Activated T-helper 2 cell treated with anti-CD3 and anti-CD28 coated beads, Interferon-gamma antibody, Interleukin-2, Interleukin-4, amounts not matched to agents 10 μg/mL and 5 μg/mL and 100 μg/mL, durations not matched to agents 14 hours and 24 hours and 36 hours (primary cell): ENCODE results near the gene TMEM184B. TPM values are rescaled to one million over a fixed set of nuclear protein-coding genes. Genes with fewer than 3 reads are reported as not detected.

Experiments used
- DNase-seq: peaks from one replicate; pipeline ENCODE4 v3.0.0; 2021; ENCODE audit warnings: low spot score
- H3K27ac Mint-ChIP-seq: one replicate; pipeline ENCODE4 v1.8.0; 2021; ENCODE audit warnings: mixed read lengths
- H3K27me3 Mint-ChIP-seq: one replicate; pipeline ENCODE4 v1.8.0; 2021; ENCODE audit warnings: low read depth, mixed read lengths
- H3K36me3 Mint-ChIP-seq: one replicate; pipeline ENCODE4 v1.8.0; 2021; ENCODE audit warnings: low read depth, mixed read lengths
- H3K4me1 Mint-ChIP-seq: one replicate; pipeline ENCODE4 v1.8.0; 2021; ENCODE audit warnings: low read depth, mixed read lengths
- H3K4me3 Mint-ChIP-seq: one replicate; pipeline ENCODE4 v1.8.0; 2021; ENCODE audit warnings: low read depth, mild to moderate bottlenecking, moderate library complexity, mixed read lengths
- H3K9me3 Mint-ChIP-seq: one replicate; pipeline ENCODE4 v1.8.0; 2021; ENCODE audit warnings: mixed read lengths
- intact Hi-C: fragments of 100-400 bp; cut with micrococcal nuclease; formaldehyde crosslinking; loops from one replicate; pipeline ENCODE4 v1.15.1; 2023
- total RNA-seq: library from RNA; stranded (reverse); gene quantifications from 2 replicates; pipeline ENCODE4 v1.2.3, GENCODE V29; 2022

Gene TMEM184B
- total RNA-seq, 1 donor from 2014 or later, result 34.8 TPM

GRCh38 chr22:38264322-38264843 lies 8.4 kb downstream of the TMEM184B start:
- H3K27me3 Mint-ChIP-seq, result no peaks in the 10 kb centered on the region
- intact Hi-C loops, result loop anchor here (5.0 kb wide), 1 partner anchor 88 kb away; no protein-coding TSS in a partner anchor

GRCh38 chr22:38262051-38262795 lies 10.6 kb downstream of the TMEM184B start:
- H3K4me3 Mint-ChIP-seq, result no peak overlapping the region
- intact Hi-C loops, result loop anchor here (5.0 kb wide), 1 partner anchor 90 kb away; no protein-coding TSS in a partner anchor
- no peak overlapping the region for H3K27ac Mint-ChIP-seq
- H3K9me3 Mint-ChIP-seq, result no peaks in the 10 kb centered on the region
- H3K4me1 Mint-ChIP-seq, result peaks cover 16% of the 10 kb centered on the region
- H3K36me3 Mint-ChIP-seq, result no peaks in the 10 kb centered on the region
- DNase-seq, result peak; percentile 28
- H3K27me3 Mint-ChIP-seq, result no peaks in the 10 kb centered on the region

More at GRCh38 chr22:38264322-38264843, 8.4 kb downstream of the TMEM184B start:
- H3K4me3 Mint-ChIP-seq, result no peak overlapping the region
- no peaks in the 10 kb centered on the region for H3K9me3 Mint-ChIP-seq
- H3K4me1 Mint-ChIP-seq, result peaks cover 27% of the 10 kb centered on the region
- H3K36me3 Mint-ChIP-seq, result no peaks in the 10 kb centered on the region
- no peak overlapping the region for H3K27ac Mint-ChIP-seq
- DNase-seq, result no peak

GRCh38 chr22:38260761-38261681 lies 11.8 kb downstream of the TMEM184B start:
- Mint-ChIP-seq H3K27ac (peak overlapping the region; percentile 1), H3K4me1 (peaks cover 7% of the 10 kb centered on the region), H3K36me3 (no peaks in the 10 kb centered on the region), H3K27me3 (no peaks in the 10 kb centered on the region), H3K9me3 (no peaks in the 10 kb centered on the region), H3K4me3 (no peak overlapping the region)
- DNase-seq, result no peak
- intact Hi-C loops, result loop anchor here (5.0 kb wide), 1 partner anchor 91 kb away; no protein-coding TSS in a partner anchor

GRCh38 chr22:38259370-38259769 lies 13.4 kb downstream of the TMEM184B start:
- H3K27ac Mint-ChIP-seq, result no peak overlapping the region
- H3K4me3 Mint-ChIP-seq, result no peak overlapping the region
- no peaks in the 10 kb centered on the region for H3K36me3 Mint-ChIP-seq
- H3K27me3 Mint-ChIP-seq, result no peaks in the 10 kb centered on the region
- H3K4me1 Mint-ChIP-seq, result peaks cover 7% of the 10 kb centered on the region
- no peaks in the 10 kb centered on the region for H3K9me3 Mint-ChIP-seq
- no peak for DNase-seq
- intact Hi-C loops, result no loop called here

- no peak overlapping the region for H3K27ac Mint-ChIP-seq
- DNase-seq, result no peak
- H3K4me3 Mint-ChIP-seq, result no peak overlapping the region
- no peaks in the 10 kb centered on the region for H3K9me3 Mint-ChIP-seq
- intact Hi-C loops, result no loop called here
- H3K27me3 Mint-ChIP-seq, result no peaks in the 10 kb centered on the region
- H3K4me1 Mint-ChIP-seq, result peaks cover 7% of the 10 kb centered on the region
- no peaks in the 10 kb centered on the region for H3K36me3 Mint-ChIP-seq
These were observed 13.9 kb downstream of the TMEM184B start for GRCh38 chr22:38258895-38259294.

- H3K27me3 Mint-ChIP-seq, result no peaks in the 10 kb centered on the region
- H3K4me1 Mint-ChIP-seq, result peaks cover 7% of the 10 kb centered on the region
- H3K9me3 Mint-ChIP-seq, result no peaks in the 10 kb centered on the region
- no peaks in the 10 kb centered on the region for H3K36me3 Mint-ChIP-seq
- intact Hi-C loops, result no loop called here
- no peak overlapping the region for H3K27ac Mint-ChIP-seq
- no peak for DNase-seq
- H3K4me3 Mint-ChIP-seq, result no peak overlapping the region
These were observed 15.1 kb downstream of the TMEM184B start for GRCh38 chr22:38257650-38258250.

GRCh38 chr22:38257181-38257580 lies 15.6 kb downstream of the TMEM184B start:
- no peaks in the 10 kb centered on the region for H3K36me3 Mint-ChIP-seq
- no peaks in the 10 kb centered on the region for H3K9me3 Mint-ChIP-seq
- intact Hi-C loops, result no loop called here
- H3K27me3 Mint-ChIP-seq, result no peaks in the 10 kb centered on the region
- DNase-seq, result no peak
- H3K4me3 Mint-ChIP-seq, result no peak overlapping the region
- H3K4me1 Mint-ChIP-seq, result peaks cover 5% of the 10 kb centered on the region
- no peak overlapping the region for H3K27ac Mint-ChIP-seq

GRCh38 chr22:38255697-38256096 lies 17.1 kb downstream of the TMEM184B start:
- intact Hi-C loops, result no loop called here
- no peak overlapping the region for H3K27ac Mint-ChIP-seq
- H3K4me1 Mint-ChIP-seq, result peaks cover 2% of the 10 kb centered on the region
- H3K4me3 Mint-ChIP-seq, result no peak overlapping the region
- H3K27me3 Mint-ChIP-seq, result no peaks in the 10 kb centered on the region
- H3K36me3 Mint-ChIP-seq, result no peaks in the 10 kb centered on the region
- no peak for DNase-seq
- no peaks in the 10 kb centered on the region for H3K9me3 Mint-ChIP-seq

GRCh38 chr22:38251341-38251692 lies 21.5 kb downstream of the TMEM184B start:
- no peaks in the 10 kb centered on the region for H3K36me3 Mint-ChIP-seq
- no peak overlapping the region for H3K27ac Mint-ChIP-seq
- no peaks in the 10 kb centered on the region for H3K27me3 Mint-ChIP-seq
- H3K4me1 Mint-ChIP-seq, result peaks cover 2% of the 10 kb centered on the region
- H3K4me3 Mint-ChIP-seq, result no peak overlapping the region
- DNase-seq, result no peak
- intact Hi-C loops, result no loop called here
- no peaks in the 10 kb centered on the region for H3K9me3 Mint-ChIP-seq

- Mint-ChIP-seq H3K4me3 (no peak overlapping the region), H3K36me3 (no peaks in the 10 kb centered on the region), H3K9me3 (no peaks in the 10 kb centered on the region), H3K27me3 (no peaks in the 10 kb centered on the region), H3K4me1 (peaks cover 2% of the 10 kb centered on the region), H3K27ac (no peak overlapping the region)
- intact Hi-C loops, result no loop called here
- no peak for DNase-seq
These were observed 22.0 kb downstream of the TMEM184B start for GRCh38 chr22:38250643-38251340.

- H3K9me3 Mint-ChIP-seq, result no peaks in the 10 kb centered on the region
- H3K27me3 Mint-ChIP-seq, result no peaks in the 10 kb centered on the region
- H3K27ac Mint-ChIP-seq, result no peak overlapping the region
- intact Hi-C loops, result no loop called here
- no peaks in the 10 kb centered on the region for H3K4me1 Mint-ChIP-seq
- H3K36me3 Mint-ChIP-seq, result no peaks in the 10 kb centered on the region
- DNase-seq, result no peak
- no peak overlapping the region for H3K4me3 Mint-ChIP-seq
These were observed 22.8 kb downstream of the TMEM184B start for GRCh38 chr22:38249803-38250642.
